Right renal cortex interstitium (tissue), 3 donors: ENCODE measurements around the gene CCDC78. TPM values are rescaled to one million over a fixed set of nuclear protein-coding genes. Genes with fewer than 3 reads are reported as not detected.

Experiments used
- DNase-seq, 3 donors: peaks; one replicate each; pipeline ENCODE4 v3.0.0-alpha.2; 2013; ENCODE audit warnings: low read depth in 3 of 3, low spot score in 2 of 3
- polyA plus RNA-seq, 3 donors: library from polyadenylated mRNA; unstranded; fragments of 120-200 nt; gene quantifications; one replicate each; pipeline ENCODE4 v1.2.1, GENCODE V29; 2013; ENCODE audit not compliant: insufficient read length in 3 of 3

The CCDC78 gene
- 1 to 10 TPM in 2 of 3 donors, under 1 TPM in 1; 0.74 to 1.3 (median 1.2) TPM for polyA plus RNA-seq

DNA sequence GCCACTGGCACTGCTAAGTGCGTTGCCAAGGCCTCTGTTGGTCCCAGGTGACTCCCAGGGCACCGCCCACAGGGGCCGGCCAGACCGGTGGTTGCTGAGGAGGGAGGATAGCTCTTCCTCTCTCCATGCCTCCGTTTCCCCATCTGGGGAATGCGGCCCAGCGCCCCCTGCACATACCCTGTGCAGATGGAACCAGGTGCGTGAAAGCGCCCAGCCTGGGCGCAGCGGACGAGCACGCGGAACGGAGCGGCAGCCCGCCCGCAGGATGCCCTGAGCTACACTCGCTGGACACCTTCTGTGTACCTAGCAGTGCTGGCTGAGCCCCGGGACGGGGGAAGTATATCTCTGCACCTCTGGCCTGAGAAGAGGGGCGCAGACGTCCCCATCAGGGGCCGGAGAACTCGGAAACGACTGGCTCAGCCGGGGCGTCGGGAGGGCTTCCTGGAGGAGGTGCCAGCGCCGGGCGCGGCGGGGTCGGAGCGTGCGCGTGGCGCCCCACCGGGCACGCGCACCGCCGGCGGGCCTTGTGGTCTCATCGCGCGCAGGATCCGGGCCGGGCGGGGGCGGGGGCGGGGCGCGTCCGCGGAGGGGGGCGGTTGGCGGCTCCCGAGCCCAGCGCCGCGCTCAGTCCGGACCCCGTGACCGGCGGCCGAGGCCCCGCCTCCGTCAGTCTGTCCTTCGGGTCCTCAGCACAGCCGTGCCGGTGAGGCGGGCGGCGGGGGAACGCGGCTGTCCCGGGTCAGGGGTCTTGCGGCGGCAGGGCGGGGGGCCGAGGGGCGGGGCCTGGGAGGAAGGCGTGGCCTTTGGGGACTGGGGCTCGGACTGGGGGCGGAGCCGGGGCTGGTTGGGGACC is at the start of gene CCDC78, which contains the start of gene HAGHL:
TSS of gene CCDC78 (minus strand) at position 6 of the 853 bp plus-strand sequence. CDS start 76 bp downstream, outside the sequence.
TSS of gene HAGHL (plus strand) at position 669 of the 853 bp plus-strand sequence. CDS start 404 bp downstream, outside the sequence.
- no peak for DNase-seq

DNA sequence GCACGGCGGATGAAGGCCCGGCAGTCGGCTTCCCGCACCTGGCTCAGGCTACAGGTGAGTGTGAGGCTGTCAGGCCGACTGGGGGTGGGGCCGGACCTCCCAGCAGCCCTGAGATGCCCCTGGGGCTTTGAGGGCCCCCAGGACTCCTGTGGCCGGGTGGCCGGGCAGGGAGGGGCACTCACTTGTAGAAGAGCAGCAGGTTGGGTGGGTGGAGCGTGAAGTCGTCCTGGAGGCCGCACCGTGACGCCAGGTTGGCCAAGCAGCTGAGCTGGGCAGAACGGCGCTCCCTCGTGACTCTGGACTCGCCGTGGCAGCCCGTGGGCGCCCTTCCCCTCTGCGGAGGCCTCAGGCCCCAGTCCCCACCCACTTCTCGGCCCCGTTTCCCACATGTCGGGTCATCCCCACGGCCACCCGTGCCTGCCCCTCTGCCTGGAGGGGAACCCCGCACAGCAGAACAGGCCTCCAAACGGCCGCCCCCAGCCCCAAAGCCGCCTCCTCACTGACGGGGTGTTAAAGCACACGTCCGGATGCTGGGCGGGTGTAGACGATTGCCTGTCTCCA is 49.1 kb upstream of the CCDC78 start:
- DNase-seq = no peak

- DNase-seq = no peak
Observed at GRCh38 chr16:774086-775001, 48.1 kb upstream of the CCDC78 start.

GRCh38 chr16:772959-773358 is 46.7 kb upstream of the CCDC78 start:
- DNase-seq = no peak

- DNase-seq = no peak
Observed at GRCh38 chr16:770411-770810, 44.2 kb upstream of the CCDC78 start.

DNA sequence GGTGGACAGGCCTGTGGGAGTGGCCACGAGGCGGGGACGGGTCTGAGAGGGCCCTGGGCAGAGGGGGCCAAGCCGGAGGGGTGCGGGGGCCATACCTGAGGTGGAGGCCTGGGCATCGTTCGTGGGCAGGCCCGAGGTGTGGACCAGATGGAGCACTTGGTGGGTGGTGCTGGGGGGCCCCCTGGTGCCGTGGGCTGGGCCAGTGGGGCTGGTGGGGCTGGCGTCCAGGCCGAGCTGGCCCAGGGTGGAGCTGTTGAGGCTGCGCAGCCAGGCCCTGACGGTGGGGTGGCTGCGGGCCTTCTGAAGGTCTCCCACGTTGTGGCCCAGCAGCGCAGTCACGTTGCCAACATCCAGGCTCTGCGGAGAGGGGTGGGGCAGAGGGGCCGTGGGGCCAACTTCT is 43.7 kb upstream of the CCDC78 start:
- no peak for DNase-seq

- no peak for DNase-seq
Observed at GRCh38 chr16:769184-769784, 43.0 kb upstream of the CCDC78 start.

- no peak for DNase-seq
Observed at GRCh38 chr16:768428-768827, 42.2 kb upstream of the CCDC78 start.

DNA sequence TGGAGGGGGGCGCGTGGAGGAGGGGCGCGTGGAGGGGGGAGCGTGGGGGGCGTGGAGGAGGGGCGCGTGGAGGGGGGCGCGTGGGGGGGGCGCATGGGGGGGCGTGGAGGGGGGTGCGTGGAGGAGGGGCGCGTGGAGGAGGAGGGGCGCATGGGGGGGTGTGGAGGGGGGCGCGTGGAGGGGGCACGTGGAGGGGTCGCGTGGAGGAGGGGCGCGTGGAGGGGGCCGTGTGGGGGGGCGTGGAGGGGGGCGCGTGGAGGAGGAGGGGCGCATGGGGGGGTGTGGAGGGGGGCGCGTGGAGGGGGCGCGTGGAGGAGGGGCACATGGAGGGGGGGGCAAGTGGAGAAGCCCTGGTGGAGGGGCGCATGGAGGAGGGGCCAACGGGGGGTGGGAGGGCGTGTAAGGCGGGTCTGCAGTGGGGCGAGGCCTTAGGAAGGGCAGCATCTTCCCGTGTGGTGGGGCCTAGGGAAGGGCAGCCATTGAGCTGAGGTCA is 41.5 kb upstream of the CCDC78 start:
- no peak for DNase-seq

- no peak for DNase-seq
Observed at GRCh38 chr16:766820-767640, 40.8 kb upstream of the CCDC78 start.

- DNase-seq = no peak
Observed at GRCh38 chr16:766008-766819, 40.0 kb upstream of the CCDC78 start.

DNA sequence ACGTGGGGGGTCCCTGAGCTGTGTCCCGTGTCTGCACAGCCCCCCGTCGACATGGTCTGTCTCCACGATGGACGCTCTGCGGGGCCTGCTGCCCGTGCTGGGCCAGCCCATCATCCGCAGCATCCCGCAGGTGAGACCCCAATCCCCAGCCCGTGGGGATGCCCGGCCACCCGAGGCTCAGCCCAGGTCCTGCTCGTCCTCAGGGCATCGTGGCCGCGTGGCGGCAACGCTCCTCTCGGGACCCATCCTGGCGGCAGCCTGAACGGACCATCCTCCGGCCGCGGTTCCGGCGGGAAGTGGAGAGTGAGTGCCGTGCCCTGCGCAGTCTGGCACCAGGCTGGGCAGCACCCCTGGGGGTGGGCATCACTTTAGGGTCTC is 39.2 kb upstream of the CCDC78 start:
- DNase-seq = no peak

DNA sequence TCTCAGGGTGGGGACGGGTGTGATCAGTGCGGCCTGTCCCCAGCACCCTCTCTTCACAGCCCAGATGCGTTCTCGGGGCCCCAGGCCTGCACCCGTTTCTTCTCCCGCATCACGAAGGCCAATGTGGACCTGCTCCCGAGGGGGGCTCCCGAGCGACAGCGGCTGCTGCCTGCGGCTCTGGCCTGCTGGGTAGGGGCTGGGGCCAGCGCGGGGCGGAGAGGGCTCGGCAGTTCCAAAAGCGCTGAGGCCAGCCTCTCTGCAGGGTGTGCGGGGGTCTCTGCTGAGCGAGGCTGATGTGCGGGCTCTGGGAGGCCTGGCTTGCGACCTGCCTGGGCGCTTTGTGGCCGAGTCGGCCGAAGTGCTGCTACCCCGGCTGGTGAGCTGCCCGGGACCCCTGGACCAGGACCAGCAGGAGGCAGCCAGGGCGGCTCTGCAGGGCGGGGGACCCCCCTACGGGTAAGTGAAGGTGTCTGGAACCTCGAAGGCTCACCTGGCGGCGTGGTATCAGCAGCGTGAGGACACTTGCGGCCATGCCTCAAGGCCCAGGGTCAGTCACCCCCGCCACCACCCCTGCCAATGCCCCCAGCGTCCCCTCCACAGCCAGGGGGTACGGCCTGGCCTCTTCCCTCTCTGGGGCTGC is 38.7 kb upstream of the CCDC78 start:
- no peak for DNase-seq

DNA sequence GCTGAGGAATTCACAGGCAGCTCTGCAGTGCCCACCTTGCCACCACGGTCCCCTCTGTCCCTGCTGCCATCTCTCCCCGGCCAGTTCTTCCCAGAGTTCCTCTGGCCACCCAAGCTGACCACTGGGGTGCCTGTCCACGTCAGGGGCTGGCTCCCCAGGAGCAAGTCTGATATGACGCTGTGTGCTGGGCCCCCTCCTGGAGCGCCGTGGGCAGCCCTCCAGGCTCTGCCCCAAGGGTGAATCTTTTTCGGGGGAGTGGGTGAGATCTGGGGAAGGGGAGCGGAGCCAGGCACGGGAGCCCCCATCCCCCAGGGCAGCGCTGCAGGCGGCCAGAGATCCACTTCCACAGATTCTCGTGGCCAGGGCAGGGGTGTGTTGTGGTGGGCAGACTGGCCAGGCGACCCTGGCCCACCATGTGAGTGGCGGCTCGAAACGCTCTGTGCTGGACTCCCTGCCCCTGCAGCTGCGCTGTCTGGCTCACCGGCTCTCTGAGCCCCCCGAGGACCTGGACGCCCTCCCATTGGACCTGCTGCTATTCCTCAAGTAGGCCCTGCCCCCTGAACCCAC is 38.0 kb upstream of the CCDC78 start:
- no peak for DNase-seq

DNA sequence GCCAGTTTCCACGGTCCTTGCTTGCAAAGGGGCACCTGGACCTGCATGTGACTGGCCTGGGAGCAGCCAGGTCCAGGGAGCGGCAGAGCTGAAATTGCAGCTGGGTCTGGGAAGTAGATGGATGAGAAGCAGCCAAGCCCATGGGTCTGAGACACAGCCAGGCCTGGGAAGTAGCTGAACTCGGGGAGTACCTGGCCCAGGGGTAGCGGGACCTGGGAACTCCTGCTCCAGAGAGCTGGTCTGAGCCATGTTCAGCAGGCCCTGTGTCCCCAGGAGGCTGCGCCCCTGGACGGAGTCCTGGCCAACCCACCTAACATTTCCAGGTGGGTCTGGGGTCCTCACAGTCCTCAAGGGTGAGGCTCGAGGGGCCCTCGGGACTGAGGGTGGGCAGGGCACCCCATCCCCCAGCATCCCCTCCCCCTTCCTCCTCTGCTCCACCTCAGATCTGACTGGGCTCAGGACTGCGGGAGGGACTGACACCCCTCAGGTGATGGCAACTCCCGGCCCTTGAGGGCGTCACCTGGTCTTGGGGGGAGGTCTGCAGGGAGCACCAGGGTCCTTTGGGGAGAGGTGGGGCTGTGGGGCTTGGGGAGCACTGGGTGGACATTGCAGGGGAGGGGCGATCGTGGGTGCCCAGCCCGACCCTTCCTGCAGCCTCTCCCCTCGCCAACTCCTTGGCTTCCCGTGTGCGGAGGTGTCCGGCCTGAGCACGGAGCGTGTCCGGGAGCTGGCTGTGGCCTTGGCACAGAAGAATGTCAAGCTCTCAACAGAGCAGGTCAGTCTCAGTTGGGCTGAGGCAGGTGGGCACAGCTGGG is 37.3 kb upstream of the CCDC78 start:
- DNase-seq = no peak

DNA sequence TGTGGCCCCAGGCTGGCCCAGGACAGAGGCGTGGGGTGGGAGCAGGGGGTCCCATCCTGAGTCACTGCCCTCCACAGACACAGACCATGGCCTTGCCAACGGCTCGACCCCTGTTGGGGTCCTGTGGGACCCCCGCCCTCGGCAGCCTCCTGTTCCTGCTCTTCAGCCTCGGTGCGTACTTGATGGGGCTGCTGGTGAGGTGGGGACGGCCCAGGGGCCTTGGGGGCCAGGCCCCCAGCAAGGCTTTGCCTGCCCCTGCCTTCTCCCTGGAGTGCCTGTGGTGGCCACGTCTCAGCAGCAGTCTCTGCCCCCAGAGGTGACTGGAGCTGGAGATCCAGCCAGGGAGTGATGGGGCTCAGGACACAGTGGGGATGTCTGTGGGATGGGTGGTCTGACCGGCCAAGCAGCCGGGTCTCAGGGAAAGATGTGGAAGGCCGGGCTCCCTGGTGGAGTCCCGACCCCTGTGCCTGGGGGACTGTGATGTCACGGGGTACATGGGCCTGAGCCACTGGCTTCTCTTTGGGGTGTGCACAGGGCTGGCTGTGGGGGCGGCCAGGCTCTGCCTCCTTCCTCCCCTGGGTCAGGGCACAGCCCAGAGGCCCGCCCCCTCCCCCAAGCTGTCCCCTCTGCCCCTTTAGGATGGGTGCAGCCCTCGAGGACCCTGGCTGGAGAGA is 36.5 kb upstream of the CCDC78 start:
- DNase-seq = no peak
